ENCODE measurements around the gene ALDH5A1. TPM values are rescaled to one million over a fixed set of nuclear protein-coding genes. Genes with fewer than 3 reads are reported as not detected.

Gene ALDH5A1
- total and polyA plus RNA-seq, 2 of the 13 experiments (the other 11 are each of a cell fraction or from before 2014, with no cell fraction given), result 12.8 to 32.5 TPM

DNA sequence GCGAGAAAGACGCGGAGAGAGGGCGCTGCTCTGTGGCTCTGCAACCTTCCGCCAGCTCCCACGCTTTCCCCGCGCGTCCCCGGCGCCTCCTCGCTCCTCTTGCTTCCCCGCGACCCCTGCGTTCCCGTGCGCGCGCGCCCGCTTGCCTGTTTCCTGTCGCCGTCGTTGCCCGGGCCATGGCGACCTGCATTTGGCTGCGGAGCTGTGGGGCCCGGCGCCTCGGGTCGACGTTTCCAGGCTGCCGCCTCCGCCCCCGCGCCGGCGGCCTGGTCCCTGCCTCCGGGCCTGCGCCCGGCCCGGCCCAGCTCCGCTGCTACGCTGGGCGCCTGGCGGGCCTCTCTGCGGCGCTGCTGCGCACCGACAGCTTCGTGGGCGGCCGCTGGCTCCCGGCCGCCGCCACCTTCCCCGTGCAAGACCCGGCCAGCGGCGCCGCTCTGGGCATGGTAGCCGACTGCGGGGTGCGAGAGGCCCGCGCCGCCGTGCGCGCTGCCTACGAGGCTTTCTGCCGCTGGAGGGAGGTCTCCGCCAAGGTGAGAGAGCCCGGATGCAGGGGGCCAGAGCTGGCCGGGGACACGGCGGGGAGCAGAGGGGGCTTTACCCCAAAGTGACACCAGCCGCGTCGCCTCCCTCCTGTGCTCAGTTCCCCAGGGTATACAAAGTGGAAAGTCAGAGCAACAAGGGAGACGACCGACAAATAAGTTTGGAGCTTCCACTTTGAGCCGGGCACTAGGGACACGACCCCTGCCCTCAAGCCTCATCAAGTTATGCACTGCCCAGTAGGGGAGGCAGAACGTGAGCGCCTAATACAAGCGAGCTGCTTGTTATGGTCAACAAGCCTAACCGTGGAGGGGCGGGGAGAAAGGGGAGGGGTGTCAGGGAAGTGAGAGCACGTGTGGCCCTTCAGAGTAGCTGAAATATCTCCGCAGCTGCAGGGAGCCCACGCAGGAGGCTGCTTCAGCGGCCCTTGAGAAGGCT, at the start of gene ALDH5A1 (continued):
- no peak for TF ChIP-seq RFX5 (IDR thresholded peaks at IDR 0.05; ENCODE audit: low read depth, low read length)
- TF ChIP-seq, protein P1, sequence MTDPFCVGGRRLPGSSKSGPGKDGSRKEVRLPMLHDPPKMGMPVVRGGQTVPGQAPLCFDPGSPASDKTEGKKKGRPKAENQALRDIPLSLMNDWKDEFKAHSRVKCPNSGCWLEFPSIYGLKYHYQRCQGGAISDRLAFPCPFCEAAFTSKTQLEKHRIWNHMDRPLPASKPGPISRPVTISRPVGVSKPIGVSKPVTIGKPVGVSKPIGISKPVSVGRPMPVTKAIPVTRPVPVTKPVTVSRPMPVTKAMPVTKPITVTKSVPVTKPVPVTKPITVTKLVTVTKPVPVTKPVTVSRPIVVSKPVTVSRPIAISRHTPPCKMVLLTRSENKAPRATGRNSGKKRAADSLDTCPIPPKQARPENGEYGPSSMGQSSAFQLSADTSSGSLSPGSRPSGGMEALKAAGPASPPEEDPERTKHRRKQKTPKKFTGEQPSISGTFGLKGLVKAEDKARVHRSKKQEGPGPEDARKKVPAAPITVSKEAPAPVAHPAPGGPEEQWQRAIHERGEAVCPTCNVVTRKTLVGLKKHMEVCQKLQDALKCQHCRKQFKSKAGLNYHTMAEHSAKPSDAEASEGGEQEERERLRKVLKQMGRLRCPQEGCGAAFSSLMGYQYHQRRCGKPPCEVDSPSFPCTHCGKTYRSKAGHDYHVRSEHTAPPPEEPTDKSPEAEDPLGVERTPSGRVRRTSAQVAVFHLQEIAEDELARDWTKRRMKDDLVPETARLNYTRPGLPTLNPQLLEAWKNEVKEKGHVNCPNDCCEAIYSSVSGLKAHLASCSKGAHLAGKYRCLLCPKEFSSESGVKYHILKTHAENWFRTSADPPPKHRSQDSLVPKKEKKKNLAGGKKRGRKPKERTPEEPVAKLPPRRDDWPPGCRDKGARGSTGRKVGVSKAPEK (CRISPR knock-in tag; IDR thresholded peaks at IDR 0.05; ENCODE audit: borderline replicate concordance), result no peak
- no peak for TF ChIP-seq SNAI1 (CRISPR knock-in tag; IDR thresholded peaks at IDR 0.05; ENCODE audit: borderline replicate concordance)
- no peak for TF ChIP-seq MBNL3 (CRISPR knock-in tag; conservative IDR thresholded peaks at IDR 0.05)
- TF ChIP-seq DR1 (CRISPR knock-in tag; IDR thresholded peaks at IDR 0.05), result peak; percentile 71; the same call in 1 of the 2 replicates
- no peak for TF ChIP-seq ZNF335 (CRISPR knock-in tag; IDR thresholded peaks at IDR 0.05)
- 0 out of 2 replicates have a peak, but pooled peaks have one; percentile 22 for TF ChIP-seq ZNF724P (CRISPR knock-in tag; IDR thresholded peaks at IDR 0.05; ENCODE audit: borderline replicate concordance)
- no peak for TF ChIP-seq LCORL (IDR thresholded peaks at IDR 0.05)
- TF ChIP-seq LCORL (CRISPR knock-in tag; IDR thresholded peaks at IDR 0.05), result peak; percentile 79
- no peak for TF ChIP-seq CBX2 (IDR thresholded peaks at IDR 0.05; ENCODE audit: low read depth, low read length)
- TF ChIP-seq CBX2 (CRISPR knock-in tag; IDR thresholded peaks at IDR 0.05; ENCODE audit: low read depth), result no peak
- TF ChIP-seq ZFP37 (CRISPR knock-in tag; IDR thresholded peaks at IDR 0.05; ENCODE audit: borderline replicate concordance), result 0 out of 2 replicates have a peak, but pooled peaks have one; percentile 71
- TF ChIP-seq, protein P2, sequence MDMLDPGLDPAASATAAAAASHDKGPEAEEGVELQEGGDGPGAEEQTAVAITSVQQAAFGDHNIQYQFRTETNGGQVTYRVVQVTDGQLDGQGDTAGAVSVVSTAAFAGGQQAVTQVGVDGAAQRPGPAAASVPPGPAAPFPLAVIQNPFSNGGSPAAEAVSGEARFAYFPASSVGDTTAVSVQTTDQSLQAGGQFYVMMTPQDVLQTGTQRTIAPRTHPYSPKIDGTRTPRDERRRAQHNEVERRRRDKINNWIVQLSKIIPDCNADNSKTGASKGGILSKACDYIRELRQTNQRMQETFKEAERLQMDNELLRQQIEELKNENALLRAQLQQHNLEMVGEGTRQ (IDR thresholded peaks at IDR 0.05; ENCODE audit: low read depth, low read length), result no peak
- TF ChIP-seq, protein P2 (CRISPR knock-in tag; IDR thresholded peaks at IDR 0.05; ENCODE audit: borderline replicate concordance), result no peak
- TF ChIP-seq ONECUT2 (CRISPR knock-in tag; IDR thresholded peaks at IDR 0.05), result peak; percentile 11; the same call in 1 of the 2 replicates
- TF ChIP-seq, protein P3, sequence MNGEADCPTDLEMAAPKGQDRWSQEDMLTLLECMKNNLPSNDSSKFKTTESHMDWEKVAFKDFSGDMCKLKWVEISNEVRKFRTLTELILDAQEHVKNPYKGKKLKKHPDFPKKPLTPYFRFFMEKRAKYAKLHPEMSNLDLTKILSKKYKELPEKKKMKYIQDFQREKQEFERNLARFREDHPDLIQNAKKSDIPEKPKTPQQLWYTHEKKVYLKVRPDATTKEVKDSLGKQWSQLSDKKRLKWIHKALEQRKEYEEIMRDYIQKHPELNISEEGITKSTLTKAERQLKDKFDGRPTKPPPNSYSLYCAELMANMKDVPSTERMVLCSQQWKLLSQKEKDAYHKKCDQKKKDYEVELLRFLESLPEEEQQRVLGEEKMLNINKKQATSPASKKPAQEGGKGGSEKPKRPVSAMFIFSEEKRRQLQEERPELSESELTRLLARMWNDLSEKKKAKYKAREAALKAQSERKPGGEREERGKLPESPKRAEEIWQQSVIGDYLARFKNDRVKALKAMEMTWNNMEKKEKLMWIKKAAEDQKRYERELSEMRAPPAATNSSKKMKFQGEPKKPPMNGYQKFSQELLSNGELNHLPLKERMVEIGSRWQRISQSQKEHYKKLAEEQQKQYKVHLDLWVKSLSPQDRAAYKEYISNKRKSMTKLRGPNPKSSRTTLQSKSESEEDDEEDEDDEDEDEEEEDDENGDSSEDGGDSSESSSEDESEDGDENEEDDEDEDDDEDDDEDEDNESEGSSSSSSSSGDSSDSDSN (CRISPR knock-in tag; IDR thresholded peaks at IDR 0.05), result peak; percentile 99
- TF ChIP-seq, protein P4, sequence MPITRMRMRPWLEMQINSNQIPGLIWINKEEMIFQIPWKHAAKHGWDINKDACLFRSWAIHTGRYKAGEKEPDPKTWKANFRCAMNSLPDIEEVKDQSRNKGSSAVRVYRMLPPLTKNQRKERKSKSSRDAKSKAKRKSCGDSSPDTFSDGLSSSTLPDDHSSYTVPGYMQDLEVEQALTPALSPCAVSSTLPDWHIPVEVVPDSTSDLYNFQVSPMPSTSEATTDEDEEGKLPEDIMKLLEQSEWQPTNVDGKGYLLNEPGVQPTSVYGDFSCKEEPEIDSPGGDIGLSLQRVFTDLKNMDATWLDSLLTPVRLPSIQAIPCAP (CRISPR knock-in tag; IDR thresholded peaks at IDR 0.05; ENCODE audit: low read depth), result peak; percentile 24; the same call in 1 of the 2 replicates
- TF ChIP-seq SMC3 (IDR thresholded peaks at IDR 0.05; ENCODE audit: low read length), result no peak
- TF ChIP-seq FIP1L1 (IDR thresholded peaks at IDR 0.05; ENCODE audit: borderline replicate concordance, insufficient read depth, low read depth, low read length), result no peak
- TF ChIP-seq HOXD1 (CRISPR knock-in tag; IDR thresholded peaks at IDR 0.05), result peak; percentile 52; the same call in 1 of the 2 replicates
- peak; percentile 80; the same call in 1 of the 2 replicates for TF ChIP-seq WIZ (CRISPR knock-in tag; IDR thresholded peaks at IDR 0.05)

Measured in HepG2 (cell line).